Stomach smooth muscle (tissue), 2 donors: ENCODE measurements around the gene EXOC4.
"Not testable (repeated sequence)": the region's sequence is repeated elsewhere in the genome, so short reads cannot be mapped to it uniquely, and the experiment has no call there.

Experiments used
- H3K27ac ChIP-seq: one replicate; pipeline ENCODE4 v1.7.0; 2013; ENCODE audit warnings: mild to moderate bottlenecking, low read length, inconsistent platforms
- H3K27me3 ChIP-seq, 2 donors: one replicate each; pipeline ENCODE4 v1.7.0; 2013; ENCODE audit warnings: low read length in 2 of 2; ENCODE audit not compliant: insufficient read depth in 2 of 2, control insufficient read depth in 1 of 2
- H3K36me3 ChIP-seq, 2 donors: one replicate each; pipeline ENCODE4 v1.7.0; 2013; ENCODE audit warnings: low read length in 2 of 2; ENCODE audit not compliant: control insufficient read depth in 2 of 2, insufficient read depth in 2 of 2
- H3K4me1 ChIP-seq: one replicate; pipeline ENCODE4 v1.7.0; 2013; ENCODE audit warnings: low read length; ENCODE audit not compliant: control insufficient read depth, insufficient read depth
- H3K4me3 ChIP-seq, 2 donors: one replicate each; pipeline ENCODE4 v1.7.0; 2013; ENCODE audit warnings: low read length in 2 of 2
- H3K9ac ChIP-seq, 2 donors: one replicate each; pipeline ENCODE4 v1.7.0; 2013; ENCODE audit warnings: low read length in 2 of 2, mild to moderate bottlenecking in 1 of 2
- H3K9me3 ChIP-seq, 2 donors: one replicate each; pipeline ENCODE4 v1.7.0; 2013; ENCODE audit warnings: low read length in 2 of 2; ENCODE audit not compliant: control insufficient read depth in 2 of 2
- donor health status: healthy.
- donor health status: Pancreatic carcinoma.

Gene EXOC4

DNA sequence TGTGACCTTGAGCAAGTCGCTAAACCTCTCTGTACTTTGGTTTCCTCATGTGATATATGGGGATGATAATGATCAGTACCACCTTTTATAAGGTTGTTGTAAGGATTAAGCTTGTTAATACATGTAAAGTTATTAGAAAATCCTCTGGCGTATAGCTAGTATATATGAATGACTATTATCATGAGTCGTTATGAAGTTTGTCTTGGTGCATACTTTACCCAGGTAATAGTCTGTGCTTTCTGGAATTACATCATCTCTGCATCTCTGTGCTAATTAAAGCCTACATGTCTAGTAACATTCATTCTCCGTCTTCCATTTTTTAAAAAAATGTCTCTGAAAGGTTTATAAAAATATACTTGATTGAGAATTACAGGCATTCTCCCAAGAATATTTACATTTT is 524.8 kb downstream of the EXOC4 start:
- Histone ChIP-seq H3K27ac (no peak overlapping the region), H3K4me3 (no peak overlapping the region), H3K9me3 (no peaks in the 10 kb centered on the region), H3K36me3 (no peaks in the 10 kb centered on the region), H3K4me1 (no peaks in the 10 kb centered on the region), H3K9ac (no peak overlapping the region), H3K27me3 (no peaks in the 10 kb centered on the region)

DNA sequence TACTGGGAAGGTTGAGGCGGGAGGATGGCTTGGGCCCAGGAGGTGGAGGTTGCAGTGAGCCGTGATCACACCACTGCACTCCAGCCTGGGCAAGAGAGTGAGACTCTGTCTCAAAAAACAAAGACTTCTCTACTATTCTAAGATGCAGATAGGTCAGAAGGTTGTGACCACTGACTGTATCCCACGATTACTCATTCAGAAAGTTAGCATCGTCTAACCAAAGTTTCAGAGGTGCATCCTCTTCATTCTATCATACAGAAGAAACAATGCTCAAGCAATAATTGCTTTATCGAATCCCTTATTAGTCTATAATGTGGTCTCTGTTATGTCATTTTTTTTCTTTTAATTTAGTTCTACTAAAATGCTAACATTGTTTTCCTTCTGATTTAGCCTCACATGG is 525.6 kb downstream of the EXOC4 start:
- H3K27ac ChIP-seq: no peak overlapping the region
- no peaks in the 10 kb centered on the region for H3K4me1 ChIP-seq
- H3K4me3 ChIP-seq: no peak overlapping the region
- no peaks in the 10 kb centered on the region for H3K36me3 ChIP-seq
- no peaks in the 10 kb centered on the region for H3K27me3 ChIP-seq
- H3K9ac ChIP-seq: no peak overlapping the region
- H3K9me3 ChIP-seq: no peaks in the 10 kb centered on the region

DNA sequence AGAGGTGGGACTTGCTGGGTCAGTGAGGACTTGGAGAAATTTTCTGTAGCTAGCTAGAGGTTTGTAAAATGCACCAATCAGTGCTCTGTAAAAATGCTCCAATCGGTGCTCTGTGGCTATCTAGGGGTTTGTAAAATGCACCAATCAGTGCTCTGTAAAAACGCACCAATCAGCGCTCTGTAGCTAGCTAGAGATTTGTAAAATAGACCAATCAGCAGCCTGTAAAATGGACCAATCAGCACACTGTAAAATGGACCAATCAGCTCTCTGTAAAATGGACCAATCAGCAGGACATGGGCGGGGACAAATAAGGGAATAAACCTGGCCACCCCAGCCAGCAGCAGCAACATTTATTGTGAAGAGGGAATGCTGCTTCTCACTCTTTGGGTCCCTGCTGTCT is 526.7 kb downstream of the EXOC4 start:
- H3K27ac ChIP-seq, H3K36me3 ChIP-seq, H3K9ac ChIP-seq, H3K27me3 ChIP-seq, H3K4me3 ChIP-seq, H3K9me3 ChIP-seq, H3K4me1 ChIP-seq: not testable (repeated sequence)

DNA sequence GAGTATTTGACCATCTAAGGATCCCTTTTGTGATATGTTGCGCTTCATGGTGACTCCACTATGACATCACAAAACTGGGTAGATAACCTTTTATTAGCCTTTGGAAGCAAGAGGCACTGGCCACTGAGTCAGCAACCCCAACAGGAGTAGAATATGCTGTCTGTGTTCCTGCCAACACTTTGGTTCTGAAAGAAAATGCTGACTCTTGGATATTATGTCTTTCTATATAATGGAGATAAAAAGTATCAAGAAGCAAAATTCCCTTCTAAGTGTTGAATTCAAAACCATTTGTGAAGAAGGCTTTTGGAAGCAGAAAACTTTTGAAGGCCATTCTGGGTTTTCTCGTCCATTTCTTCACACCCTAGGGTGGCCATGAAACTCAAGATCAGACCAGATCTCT is 528.0 kb downstream of the EXOC4 start:
- H3K27me3 ChIP-seq: no peaks in the 10 kb centered on the region
- H3K4me3 ChIP-seq: no peak overlapping the region
- no peak overlapping the region for H3K27ac ChIP-seq

DNA sequence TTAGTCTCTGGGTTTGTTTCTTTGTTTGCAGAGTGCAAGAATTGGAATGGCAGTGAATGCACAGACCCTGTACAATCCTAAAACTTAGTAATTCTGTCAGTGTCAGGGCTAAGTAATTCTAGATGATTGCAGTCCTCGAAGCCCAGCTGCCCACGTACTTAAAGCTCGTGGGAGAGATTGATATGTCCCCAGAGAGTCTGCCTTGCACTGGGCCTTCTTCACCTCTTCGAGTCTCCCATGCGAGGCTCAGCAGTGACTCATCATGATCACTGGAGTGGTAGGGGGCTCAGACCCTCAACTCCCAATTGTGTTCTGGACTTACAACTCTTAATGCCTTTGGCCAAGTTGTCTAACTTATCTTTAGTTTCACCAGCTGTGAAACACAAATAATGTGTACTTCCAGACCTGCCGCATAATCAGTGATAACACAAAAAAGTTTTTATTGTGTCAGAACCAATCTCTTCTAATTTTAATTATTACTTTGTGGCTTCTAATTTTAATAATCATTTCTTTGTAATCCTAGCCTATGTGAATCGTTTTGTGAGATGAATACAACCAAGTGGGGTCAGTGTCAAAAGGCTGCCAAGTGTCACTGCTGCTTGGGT is 528.7 kb downstream of the EXOC4 start:
- H3K27me3 ChIP-seq: no peaks in the 10 kb centered on the region

More for the DNA sequence above, 528.0 kb downstream of the EXOC4 start:
- no peak overlapping the region for H3K9ac ChIP-seq
- H3K36me3 ChIP-seq: no peaks in the 10 kb centered on the region
- no peaks in the 10 kb centered on the region for H3K4me1 ChIP-seq
- no peaks in the 10 kb centered on the region for H3K9me3 ChIP-seq

DNA sequence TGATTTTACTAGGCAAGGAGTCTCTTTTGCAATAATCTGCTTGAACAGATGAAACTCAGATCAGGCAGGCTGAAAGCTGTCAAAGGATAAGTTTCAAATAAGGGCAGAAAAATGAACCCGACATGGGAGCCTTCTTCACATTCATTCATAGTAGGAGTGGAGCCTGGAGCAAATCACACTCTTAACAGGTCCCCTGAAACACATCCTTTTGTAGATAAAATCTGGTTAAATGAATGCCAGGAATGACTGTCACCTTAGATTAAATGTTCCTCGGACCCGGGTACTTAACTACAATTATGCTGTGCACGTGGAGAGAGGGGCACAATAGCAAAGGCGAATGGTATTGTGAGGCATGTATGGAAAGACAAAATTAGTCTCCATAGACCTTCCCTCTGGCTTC is 529.6 kb downstream of the EXOC4 start:
- H3K9me3 ChIP-seq: no peaks in the 10 kb centered on the region
- H3K9ac ChIP-seq: no peak overlapping the region
- no peaks in the 10 kb centered on the region for H3K27me3 ChIP-seq
- H3K27ac ChIP-seq: no peak overlapping the region
- H3K4me1 ChIP-seq: no peaks in the 10 kb centered on the region
- no peak overlapping the region for H3K4me3 ChIP-seq
- H3K36me3 ChIP-seq: no peaks in the 10 kb centered on the region

More for the DNA sequence above, 528.7 kb downstream of the EXOC4 start:
- Histone ChIP-seq H3K9me3 (no peaks in the 10 kb centered on the region), H3K27ac (no peak overlapping the region), H3K4me1 (no peaks in the 10 kb centered on the region), H3K36me3 (no peaks in the 10 kb centered on the region), H3K4me3 (no peak overlapping the region), H3K9ac (no peak overlapping the region)

DNA sequence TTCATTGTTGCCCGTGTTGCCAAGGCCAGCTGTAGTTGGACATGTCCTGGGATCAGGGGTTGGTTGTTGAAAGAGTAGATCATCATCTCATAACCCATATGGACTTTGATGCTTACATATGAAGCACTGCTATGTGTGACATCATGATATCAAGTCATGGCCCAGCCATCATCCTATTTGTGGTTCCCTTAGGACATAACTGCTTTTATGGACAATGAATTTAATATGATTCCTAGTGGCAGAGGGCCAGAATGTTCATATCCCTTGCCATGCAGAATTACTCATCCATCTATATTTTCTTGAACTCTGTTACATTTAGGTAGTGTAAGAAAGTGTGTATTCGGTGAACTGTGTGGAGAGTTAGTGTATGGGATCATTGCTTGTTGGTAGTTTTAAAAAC is 530.4 kb downstream of the EXOC4 start:
- Histone ChIP-seq H3K9ac (no peak overlapping the region), H3K4me1 (no peaks in the 10 kb centered on the region), H3K27ac (no peak overlapping the region), H3K9me3 (no peaks in the 10 kb centered on the region), H3K27me3 (no peaks in the 10 kb centered on the region), H3K36me3 (no peaks in the 10 kb centered on the region), H3K4me3 (no peak overlapping the region)

DNA sequence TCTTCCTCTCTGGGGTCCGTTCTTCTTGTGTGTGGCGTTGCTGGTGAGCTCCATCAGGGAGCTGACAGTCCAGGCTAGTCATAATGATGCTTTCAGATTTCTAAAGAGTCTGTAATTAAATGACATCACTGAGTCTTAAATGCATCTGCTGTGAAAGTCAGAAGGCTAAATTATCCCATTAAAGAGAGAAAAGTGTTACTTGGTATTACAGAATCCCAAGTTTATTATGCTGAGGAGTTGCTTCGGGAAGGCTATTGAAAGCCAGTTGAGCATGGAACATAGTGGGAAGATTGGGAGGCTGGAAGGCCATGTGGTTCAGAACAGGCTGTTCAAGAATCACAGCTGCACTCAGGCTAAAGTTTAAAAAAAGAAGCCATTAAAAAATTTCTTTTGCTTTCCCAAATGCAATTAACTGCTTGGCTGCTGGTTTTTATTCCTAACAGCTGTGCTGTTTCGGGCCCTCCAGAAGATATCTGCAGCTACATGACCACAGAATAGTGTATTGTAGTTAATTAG is 531.7 kb downstream of the EXOC4 start:
- H3K9ac ChIP-seq: no peak overlapping the region

DNA sequence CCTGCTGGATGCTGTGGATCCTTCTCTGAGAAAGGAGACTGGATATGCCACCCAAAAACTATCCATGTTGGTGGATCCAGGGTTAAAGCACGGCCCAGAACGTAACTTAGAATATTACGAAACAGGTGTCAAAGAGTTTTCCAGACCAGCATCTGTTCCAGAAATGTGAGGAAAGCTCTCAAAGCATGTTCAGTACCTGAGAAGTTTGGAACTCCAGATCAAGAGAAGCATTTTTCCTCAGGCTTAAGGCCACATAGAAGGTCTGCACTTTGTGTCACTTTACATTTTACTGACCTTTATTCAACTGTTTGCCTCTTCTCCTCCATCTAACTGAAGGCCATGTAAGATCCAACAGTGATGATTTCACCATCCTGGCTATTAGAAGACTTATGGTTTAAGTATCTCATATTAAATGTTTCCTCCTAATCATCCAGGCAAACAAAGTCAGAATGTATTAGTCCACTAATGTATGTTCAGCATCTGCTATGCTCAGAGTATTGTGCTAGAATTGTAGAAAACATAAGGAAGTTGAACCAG is 533.6 kb downstream of the EXOC4 start:
- Histone ChIP-seq H3K36me3 (no peaks in the 10 kb centered on the region), H3K27ac (no peak overlapping the region), H3K9me3 (no peaks in the 10 kb centered on the region), H3K9ac (no peak overlapping the region), H3K4me1 (no peaks in the 10 kb centered on the region), H3K4me3 (no peak overlapping the region), H3K27me3 (no peaks in the 10 kb centered on the region)

More for the DNA sequence above, 531.7 kb downstream of the EXOC4 start:
- no peaks in the 10 kb centered on the region for H3K36me3 ChIP-seq
- H3K4me3 ChIP-seq: no peak overlapping the region
- H3K4me1 ChIP-seq: no peaks in the 10 kb centered on the region
- no peaks in the 10 kb centered on the region for H3K27me3 ChIP-seq
- H3K9me3 ChIP-seq: no peaks in the 10 kb centered on the region
- H3K27ac ChIP-seq: no peak overlapping the region

DNA sequence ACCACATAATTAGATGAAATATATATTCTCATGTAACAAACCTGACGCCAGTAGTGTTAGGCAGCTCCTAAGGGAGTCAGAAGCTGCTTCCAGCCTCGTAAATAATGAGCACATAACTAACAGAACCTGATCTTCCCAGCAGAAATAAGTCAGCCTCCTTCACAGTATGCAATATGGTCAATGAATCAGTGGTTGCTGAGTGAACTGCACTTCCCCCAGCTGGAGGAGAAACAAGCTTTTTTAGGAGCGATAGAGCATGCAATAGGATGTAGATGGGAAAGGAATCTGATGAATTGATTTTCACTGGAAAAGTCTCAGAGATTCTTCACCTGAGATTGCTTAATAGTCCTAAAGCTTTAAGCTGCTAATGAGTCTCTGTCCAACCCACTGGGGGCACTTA is 537.1 kb downstream of the EXOC4 start:
- no peak overlapping the region for H3K4me3 ChIP-seq
- no peaks in the 10 kb centered on the region for H3K9me3 ChIP-seq
- no peak overlapping the region for H3K27ac ChIP-seq
- no peaks in the 10 kb centered on the region for H3K36me3 ChIP-seq
- no peak overlapping the region for H3K9ac ChIP-seq
- no peaks in the 10 kb centered on the region for H3K27me3 ChIP-seq
- H3K4me1 ChIP-seq: no peaks in the 10 kb centered on the region

DNA sequence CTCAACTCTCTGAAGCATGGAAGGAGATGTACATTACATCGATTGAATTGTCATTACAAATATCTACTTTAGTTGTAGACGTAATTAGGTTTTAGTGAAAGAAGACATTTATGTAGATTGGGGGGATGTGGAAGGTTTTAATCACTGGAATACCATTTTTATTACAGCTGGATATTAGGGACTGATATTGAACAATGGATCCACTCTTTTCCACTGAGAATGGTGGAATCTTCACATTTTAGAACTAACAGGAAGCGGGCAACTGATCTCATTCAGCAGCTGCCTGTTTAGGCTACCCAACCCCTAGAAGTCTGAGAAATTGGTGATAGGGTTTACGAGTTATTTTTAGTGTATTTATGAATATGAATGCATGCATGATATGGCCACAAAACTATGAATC is 538.0 kb downstream of the EXOC4 start:
- Histone ChIP-seq H3K27me3 (no peaks in the 10 kb centered on the region), H3K27ac (no peak overlapping the region), H3K9ac (no peak overlapping the region), H3K9me3 (no peaks in the 10 kb centered on the region), H3K4me3 (no peak overlapping the region), H3K4me1 (no peaks in the 10 kb centered on the region), H3K36me3 (no peaks in the 10 kb centered on the region)
